GM23338 (cell line): ENCODE data around the gene RICTOR. TPM values are rescaled to one million over a fixed set of nuclear protein-coding genes. Genes with fewer than 3 reads are reported as not detected.

Experiments used
- ATAC-seq: fragments of 200-7000 bp; cut with Tn5 transposase; 3 replicates; pipeline ENCODE4 v1.9.1; 2020
- DNase-seq: peaks from one replicate; pipeline ENCODE4 v3.0.0-alpha.2; 2015; ENCODE audit warnings: low spot score
- H2AFZ ChIP-seq: fragments of 200-600 bp; sonication (generic); 2 replicates; pipeline ENCODE4 v1.8.0; 2016; ENCODE audit warnings: antibody characterized with exemption, mild to moderate bottlenecking, moderate library complexity
- H3F3A ChIP-seq: fragments of 200-600 bp; sonication (generic); replicated peaks from 2 replicates; pipeline ENCODE4 v1.8.0; 2017; ENCODE audit warnings: antibody characterized with exemption, mixed run types, low read depth
- H3K27ac ChIP-seq: fragments of 200-600 bp; sonication (generic); 2 replicates; pipeline ENCODE4 v1.6.1; 2016; ENCODE audit warnings: low read depth
- H3K27me3 ChIP-seq: fragments of 200-600 bp; sonication (generic); 2 replicates; pipeline ENCODE4 v1.8.0; 2016; ENCODE audit warnings: mild to moderate bottlenecking, mixed run types, moderate library complexity; ENCODE audit not compliant: insufficient read depth
- H3K36me3 ChIP-seq: fragments of 200-600 bp; sonication (generic); 2 replicates; pipeline ENCODE4 v1.8.0; 2016; ENCODE audit warnings: mild to moderate bottlenecking; ENCODE audit not compliant: insufficient read depth
- H3K4me1 ChIP-seq: fragments of 200-600 bp; sonication (generic); 2 replicates; pipeline ENCODE4 v1.8.0; 2016; ENCODE audit warnings: mild to moderate bottlenecking, moderate library complexity; ENCODE audit not compliant: insufficient read depth
- H3K4me2 ChIP-seq: fragments of 200-600 bp; sonication (generic); 2 replicates; pipeline ENCODE4 v1.7.1; 2017; ENCODE audit warnings: mixed run types
- H3K4me3 ChIP-seq: fragments of 200-600 bp; sonication (generic); 2 replicates; pipeline ENCODE4 v1.6.1; 2016; ENCODE audit warnings: mixed run types
- H3K79me2 ChIP-seq: fragments of 200-600 bp; sonication (generic); replicated peaks from 2 replicates; pipeline ENCODE4 v1.8.0; 2017; ENCODE audit warnings: mild to moderate bottlenecking; ENCODE audit not compliant: insufficient read depth
- H3K9me2 ChIP-seq: fragments of 200-600 bp; sonication (generic); 2 replicates; pipeline ENCODE4 v1.8.0; 2017; ENCODE audit not compliant: insufficient read depth
- H4K20me1 ChIP-seq: fragments of 200-600 bp; sonication (generic); replicated peaks from 2 replicates; pipeline ENCODE4 v1.8.0; 2017; ENCODE audit warnings: mild to moderate bottlenecking; ENCODE audit not compliant: insufficient read depth
- H3K27ac Mint-ChIP-seq: 2 replicates; pipeline ENCODE4 v1.8.0; 2020; ENCODE audit warnings: inconsistent platforms, mild to moderate bottlenecking, moderate library complexity, mixed read lengths
- H3K27me3 Mint-ChIP-seq: 3 replicates; pipeline ENCODE4 v1.8.0; 2022; ENCODE audit warnings: low read depth, mild to moderate bottlenecking, moderate library complexity, mixed read lengths, inconsistent platforms; ENCODE audit not compliant: insufficient read depth, poor library complexity
- H3K36me3 Mint-ChIP-seq: 3 replicates; pipeline ENCODE4 v1.8.0; 2021; ENCODE audit warnings: low read depth, mild to moderate bottlenecking, inconsistent platforms, moderate library complexity, mixed read lengths
- H3K4me1 Mint-ChIP-seq: 3 replicates; pipeline ENCODE4 v1.8.0; 2020; ENCODE audit warnings: mild to moderate bottlenecking, inconsistent platforms, mixed read lengths
- H3K4me3 Mint-ChIP-seq: 3 replicates; pipeline ENCODE4 v1.8.0; 2021; ENCODE audit warnings: moderate library complexity, mild to moderate bottlenecking, inconsistent platforms, mixed read lengths
- H3K9me3 Mint-ChIP-seq: 3 replicates; pipeline ENCODE4 v1.8.0; 2020; ENCODE audit warnings: moderate library complexity, mild to moderate bottlenecking, inconsistent platforms, mixed read lengths
- EZH2 ChIP-seq: fragments of 200-600 bp; sonication (generic); IDR thresholded peaks from one replicate; pipeline ENCODE4 v1.8.0; 2017; ENCODE audit warnings: antibody characterized with exemption, mild to moderate bottlenecking, low read depth; ENCODE audit not compliant: unreplicated experiment
- EZH2phosphoT487 ChIP-seq: fragments of 200-600 bp; sonication (generic); IDR thresholded peaks from one replicate; pipeline ENCODE4 v1.8.1; 2018; ENCODE audit warnings: antibody characterized with exemption; ENCODE audit not compliant: unreplicated experiment
- NANOG ChIP-seq: IDR thresholded peaks from 2 replicates; pipeline ENCODE4 v1.6.1; 2016; ENCODE audit warnings: antibody characterized with exemption, borderline replicate concordance
- POLR2AphosphoS5 ChIP-seq: IDR thresholded peaks from 2 replicates; pipeline ENCODE4 v1.6.1; 2016; ENCODE audit warnings: antibody characterized with exemption, low read depth
- ZNF114 ChIP-seq: fragments of 250-450 bp; sonication (Bioruptor Pico); IDR thresholded peaks from 2 replicates; pipeline ENCODE4 v1.5.0; 2020; ENCODE audit warnings: mild to moderate bottlenecking, moderate library complexity
- ZNF331 ChIP-seq: fragments of 250-450 bp; sonication (Bioruptor Pico); IDR thresholded peaks from 2 replicates; pipeline ENCODE4 v1.5.0; 2020; ENCODE audit warnings: low read depth, mild to moderate bottlenecking, moderate library complexity
- polyA plus RNA-seq: library from polyadenylated mRNA; unstranded; fragments of >200 nt; fragmentation: Nextera tagmentation; extraction: Ambion mirVana; gene quantifications from 2 replicates; pipeline ENCODE4 v1.2.1, GENCODE V29; 2016
- total RNA-seq: library from RNA; depleted of rRNA; stranded (reverse); fragments of >200 nt; shearing (Covaris generic); gene quantifications from 2 replicates; pipeline ENCODE4 v1.2.3, GENCODE V29; 2014
- TF ChIP-seq, protein P1 (sequence below): IDR thresholded peaks from one replicate; pipeline ENCODE4 v1.6.1; 2018; ENCODE audit warnings: antibody characterized with exemption; ENCODE audit not compliant: unreplicated experiment
- TF ChIP-seq, protein P2 (sequence below), 2 experiments: fragments of 200-600 bp in 1 of 2; sonication (generic) in 1 of 2; conservative IDR thresholded peaks; 2 replicates each; pipeline versions ENCODE4 v1.5.1 to v1.6.1; 2016 to 2017; ENCODE audit warnings: antibody characterized with exemption in 2 of 2, low read depth in 2 of 2, mild to moderate bottlenecking in 2 of 2, moderate library complexity in 1 of 2

RICTOR gene
- total and polyA plus RNA-seq, 2 experiments from 2014 or later: 9.9 to 27.4 TPM

DNA sequence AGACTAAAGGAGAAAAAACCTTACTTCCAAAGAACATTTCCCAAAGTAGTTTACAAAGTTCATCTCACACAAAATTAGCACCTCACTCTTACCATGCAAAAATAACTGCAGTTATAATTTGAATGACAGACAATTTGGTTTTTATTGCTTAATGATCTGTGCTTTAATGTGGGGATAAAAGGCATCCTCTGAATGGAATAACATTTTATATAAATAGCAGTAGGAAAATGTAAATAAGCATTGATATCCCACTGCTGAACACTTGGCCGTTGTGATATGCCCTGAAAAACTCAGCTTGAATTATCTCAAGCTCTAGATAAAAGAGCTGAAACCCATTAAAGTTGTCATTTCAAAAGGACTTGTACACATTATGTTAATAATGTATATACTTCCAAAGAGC, 135.2 kb downstream of the RICTOR start:
- no peak overlapping the region for H3K4me2 ChIP-seq
- H3K9me3 Mint-ChIP-seq: no peaks in the 10 kb centered on the region

DNA sequence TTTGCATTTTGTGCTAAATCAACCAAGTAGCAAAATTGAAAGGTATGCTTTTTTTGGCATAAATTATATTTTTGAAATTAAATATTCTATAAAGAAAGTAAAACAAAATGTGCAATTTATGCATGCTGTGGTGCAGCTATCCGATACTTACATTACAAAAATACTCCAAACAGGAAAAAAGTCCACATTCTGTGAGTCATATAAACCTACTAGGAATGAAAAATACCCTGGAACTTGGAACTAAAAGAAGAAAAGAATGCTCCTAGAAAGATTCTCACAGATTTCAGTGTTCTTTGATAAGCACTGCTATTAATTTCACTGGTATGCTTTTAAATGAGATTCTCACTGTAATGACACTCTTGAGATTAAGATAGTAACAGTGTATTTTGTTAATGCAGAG, 135.8 kb downstream of the RICTOR start:
- no peaks in the 10 kb centered on the region for H3K27me3 ChIP-seq
- no peak for TF ChIP-seq ZNF114 (CRISPR knock-in tag)
- no peak overlapping the region for H3K27ac Mint-ChIP-seq
- peaks cover 6% of the 10 kb centered on the region for H3K36me3 Mint-ChIP-seq
- H3K79me2 ChIP-seq: no peaks in the 10 kb centered on the region
- H3K9me3 Mint-ChIP-seq: no peaks in the 10 kb centered on the region
- no peak overlapping the region for H3K4me2 ChIP-seq
- H3K4me1 ChIP-seq: no peaks in the 10 kb centered on the region
- no peaks in the 10 kb centered on the region for H4K20me1 ChIP-seq
- no peak for ATAC-seq
- no peak overlapping the region for H3K4me3 Mint-ChIP-seq
- no peak overlapping the region for H3K27ac ChIP-seq
- peaks cover 8% of the 10 kb centered on the region for H3K27me3 Mint-ChIP-seq
- H3K36me3 ChIP-seq: peaks cover 10% of the 10 kb centered on the region
- no peak overlapping the region for H3K4me3 ChIP-seq
- no peaks in the 10 kb centered on the region for H3F3A ChIP-seq
- no peaks in the 10 kb centered on the region for H3K9me2 ChIP-seq
- H2AFZ ChIP-seq: no peak overlapping the region
- H3K4me1 Mint-ChIP-seq: no peaks in the 10 kb centered on the region
- DNase-seq: no peak

More for the DNA sequence above, 135.2 kb downstream of the RICTOR start:
- DNase-seq (no peak), ATAC-seq (no peak)
- Histone ChIP-seq H3K9me2 (no peaks in the 10 kb centered on the region), H3K4me1 (no peaks in the 10 kb centered on the region), H3K36me3 (peaks cover 10% of the 10 kb centered on the region), H3K4me3 (no peak overlapping the region), H2AFZ (no peak overlapping the region), H3K79me2 (no peaks in the 10 kb centered on the region), H4K20me1 (no peaks in the 10 kb centered on the region), H3K27me3 (no peaks in the 10 kb centered on the region), H3F3A (no peaks in the 10 kb centered on the region), H3K27ac (no peak overlapping the region)
- Mint-ChIP-seq H3K4me3 (no peak overlapping the region), H3K27me3 (peaks cover 8% of the 10 kb centered on the region), H3K27ac (no peak overlapping the region), H3K36me3 (peaks cover 6% of the 10 kb centered on the region), H3K4me1 (no peaks in the 10 kb centered on the region)
- no peak for TF ChIP-seq EZH2phosphoT487
- TF ChIP-seq POLR2AphosphoS5: no peak

DNA sequence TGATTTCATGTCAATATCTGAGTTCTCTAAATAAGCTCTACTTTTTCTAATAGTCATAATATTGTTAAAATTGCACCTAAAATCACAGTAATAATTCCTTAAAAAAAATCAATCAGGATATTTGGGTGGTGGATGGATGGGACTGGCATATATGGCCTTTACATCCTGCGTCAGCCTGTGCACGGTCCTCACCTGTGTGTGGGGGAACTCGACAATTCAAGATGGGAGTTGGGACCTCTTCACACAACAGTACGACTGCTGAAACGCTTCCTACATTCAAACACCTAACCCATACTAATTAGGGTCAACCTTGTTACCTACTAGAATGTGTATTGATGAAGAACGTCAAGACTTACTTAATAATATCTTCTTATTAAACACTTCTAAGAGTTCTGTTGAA, 137.9 kb downstream of the RICTOR start:
- Histone ChIP-seq H3F3A (no peaks in the 10 kb centered on the region), H3K27ac (no peak overlapping the region), H3K36me3 (peaks cover under 1% of the 10 kb centered on the region; the same call in 1 of the 2 replicates), H2AFZ (no peak overlapping the region), H3K9me2 (peaks cover 3% of the 10 kb centered on the region; the same call in 1 of the 2 replicates), H3K4me3 (no peak overlapping the region), H3K27me3 (no peaks in the 10 kb centered on the region), H3K4me2 (no peak overlapping the region), H4K20me1 (no peaks in the 10 kb centered on the region), H3K4me1 (no peaks in the 10 kb centered on the region), H3K79me2 (no peaks in the 10 kb centered on the region)
- no peaks in the 10 kb centered on the region for H3K9me3 Mint-ChIP-seq
- DNase-seq (no peak), ATAC-seq (no peak)
- no peak overlapping the region for H3K27ac Mint-ChIP-seq
- H3K27me3 Mint-ChIP-seq: peaks cover 8% of the 10 kb centered on the region
- no peak overlapping the region for H3K4me3 Mint-ChIP-seq
- peaks cover 5% of the 10 kb centered on the region; the same call in 2 of the 3 replicates for H3K4me1 Mint-ChIP-seq
- H3K36me3 Mint-ChIP-seq: no peaks in the 10 kb centered on the region
- no peak for TF ChIP-seq POLR2AphosphoS5
- no peak for TF ChIP-seq NANOG
- TF ChIP-seq, protein P1, sequence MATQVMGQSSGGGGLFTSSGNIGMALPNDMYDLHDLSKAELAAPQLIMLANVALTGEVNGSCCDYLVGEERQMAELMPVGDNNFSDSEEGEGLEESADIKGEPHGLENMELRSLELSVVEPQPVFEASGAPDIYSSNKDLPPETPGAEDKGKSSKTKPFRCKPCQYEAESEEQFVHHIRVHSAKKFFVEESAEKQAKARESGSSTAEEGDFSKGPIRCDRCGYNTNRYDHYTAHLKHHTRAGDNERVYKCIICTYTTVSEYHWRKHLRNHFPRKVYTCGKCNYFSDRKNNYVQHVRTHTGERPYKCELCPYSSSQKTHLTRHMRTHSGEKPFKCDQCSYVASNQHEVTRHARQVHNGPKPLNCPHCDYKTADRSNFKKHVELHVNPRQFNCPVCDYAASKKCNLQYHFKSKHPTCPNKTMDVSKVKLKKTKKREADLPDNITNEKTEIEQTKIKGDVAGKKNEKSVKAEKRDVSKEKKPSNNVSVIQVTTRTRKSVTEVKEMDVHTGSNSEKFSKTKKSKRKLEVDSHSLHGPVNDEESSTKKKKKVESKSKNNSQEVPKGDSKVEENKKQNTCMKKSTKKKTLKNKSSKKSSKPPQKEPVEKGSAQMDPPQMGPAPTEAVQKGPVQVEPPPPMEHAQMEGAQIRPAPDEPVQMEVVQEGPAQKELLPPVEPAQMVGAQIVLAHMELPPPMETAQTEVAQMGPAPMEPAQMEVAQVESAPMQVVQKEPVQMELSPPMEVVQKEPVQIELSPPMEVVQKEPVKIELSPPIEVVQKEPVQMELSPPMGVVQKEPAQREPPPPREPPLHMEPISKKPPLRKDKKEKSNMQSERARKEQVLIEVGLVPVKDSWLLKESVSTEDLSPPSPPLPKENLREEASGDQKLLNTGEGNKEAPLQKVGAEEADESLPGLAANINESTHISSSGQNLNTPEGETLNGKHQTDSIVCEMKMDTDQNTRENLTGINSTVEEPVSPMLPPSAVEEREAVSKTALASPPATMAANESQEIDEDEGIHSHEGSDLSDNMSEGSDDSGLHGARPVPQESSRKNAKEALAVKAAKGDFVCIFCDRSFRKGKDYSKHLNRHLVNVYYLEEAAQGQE: no peak
- TF ChIP-seq, protein P2, sequence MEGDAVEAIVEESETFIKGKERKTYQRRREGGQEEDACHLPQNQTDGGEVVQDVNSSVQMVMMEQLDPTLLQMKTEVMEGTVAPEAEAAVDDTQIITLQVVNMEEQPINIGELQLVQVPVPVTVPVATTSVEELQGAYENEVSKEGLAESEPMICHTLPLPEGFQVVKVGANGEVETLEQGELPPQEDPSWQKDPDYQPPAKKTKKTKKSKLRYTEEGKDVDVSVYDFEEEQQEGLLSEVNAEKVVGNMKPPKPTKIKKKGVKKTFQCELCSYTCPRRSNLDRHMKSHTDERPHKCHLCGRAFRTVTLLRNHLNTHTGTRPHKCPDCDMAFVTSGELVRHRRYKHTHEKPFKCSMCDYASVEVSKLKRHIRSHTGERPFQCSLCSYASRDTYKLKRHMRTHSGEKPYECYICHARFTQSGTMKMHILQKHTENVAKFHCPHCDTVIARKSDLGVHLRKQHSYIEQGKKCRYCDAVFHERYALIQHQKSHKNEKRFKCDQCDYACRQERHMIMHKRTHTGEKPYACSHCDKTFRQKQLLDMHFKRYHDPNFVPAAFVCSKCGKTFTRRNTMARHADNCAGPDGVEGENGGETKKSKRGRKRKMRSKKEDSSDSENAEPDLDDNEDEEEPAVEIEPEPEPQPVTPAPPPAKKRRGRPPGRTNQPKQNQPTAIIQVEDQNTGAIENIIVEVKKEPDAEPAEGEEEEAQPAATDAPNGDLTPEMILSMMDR (conservative IDR thresholded peaks at IDR 0.05; ENCODE audit: low read depth in 2 of 2): no peak
- no peak for TF ChIP-seq EZH2
- no peak for TF ChIP-seq EZH2phosphoT487
- no peak for TF ChIP-seq ZNF114 (CRISPR knock-in tag)
- no peak for TF ChIP-seq ZNF331 (CRISPR knock-in tag)
